HG02973 (cell line): Measurements from ENCODE around the gene CRTC3.

Experiments
- ATAC-seq: cut with Tn5 transposase; IDR thresholded peaks from one replicate; pipeline ENCODE4 v1.9.1; 2021; ENCODE audit warnings: moderate library complexity; ENCODE audit not compliant: unreplicated experiment

Gene CRTC3

GRCh38 chr15:90561344-90562244, 31.9 kb downstream of the CRTC3 start:
- no peak for ATAC-seq

GRCh38 chr15:90562669-90563068, 32.9 kb downstream of the CRTC3 start:
- ATAC-seq: no peak

- no peak for ATAC-seq
These were observed 33.7 kb downstream of the CRTC3 start for GRCh38 chr15:90563463-90563862.

GRCh38 chr15:90564051-90564450, 34.3 kb downstream of the CRTC3 start:
- no peak for ATAC-seq

- no peak for ATAC-seq
These were observed 34.9 kb downstream of the CRTC3 start for GRCh38 chr15:90564590-90564989.

- ATAC-seq: no peak
These were observed 36.1 kb downstream of the CRTC3 start for GRCh38 chr15:90565866-90566265.

GRCh38 chr15:90570643-90571042, 40.9 kb downstream of the CRTC3 start:
- ATAC-seq: no peak

- no peak for ATAC-seq
These were observed 41.4 kb downstream of the CRTC3 start for GRCh38 chr15:90571063-90571541.

- no peak for ATAC-seq
These were observed 43.2 kb downstream of the CRTC3 start for GRCh38 chr15:90572893-90573292.

- no peak for ATAC-seq
These were observed 47.1 kb downstream of the CRTC3 start for GRCh38 chr15:90576711-90577389.

- no peak for ATAC-seq
These were observed 49.5 kb downstream of the CRTC3 start for GRCh38 chr15:90579213-90579612.

GRCh38 chr15:90580099-90580498, 50.4 kb downstream of the CRTC3 start:
- no peak for ATAC-seq

GRCh38 chr15:90580541-90580940, 50.8 kb downstream of the CRTC3 start:
- ATAC-seq: no peak

- no peak for ATAC-seq
These were observed 51.2 kb downstream of the CRTC3 start for GRCh38 chr15:90580946-90581345.

GRCh38 chr15:90581771-90582352, 52.1 kb downstream of the CRTC3 start:
- ATAC-seq: no peak

GRCh38 chr15:90582553-90582952, 52.8 kb downstream of the CRTC3 start:
- ATAC-seq: no peak

GRCh38 chr15:90583471-90584252, 53.9 kb downstream of the CRTC3 start:
- ATAC-seq: no peak

GRCh38 chr15:90584841-90585240, 55.1 kb downstream of the CRTC3 start:
- no peak for ATAC-seq

- ATAC-seq: no peak
These were observed 56.1 kb downstream of the CRTC3 start for GRCh38 chr15:90585863-90586262.

- no peak for ATAC-seq
These were observed 57.2 kb downstream of the CRTC3 start for GRCh38 chr15:90586948-90587347.

GRCh38 chr15:90588427-90588826, 58.7 kb downstream of the CRTC3 start:
- no peak for ATAC-seq
